Glomerular visceral epithelial cell (primary cell): ENCODE results near the gene OR6K6.

ENCODE experiments used
- DNase-seq: peaks from one replicate; pipeline ENCODE4 v3.0.0-alpha.2; 2016; ENCODE audit errors: extremely low spot score

OR6K6 gene

DNA sequence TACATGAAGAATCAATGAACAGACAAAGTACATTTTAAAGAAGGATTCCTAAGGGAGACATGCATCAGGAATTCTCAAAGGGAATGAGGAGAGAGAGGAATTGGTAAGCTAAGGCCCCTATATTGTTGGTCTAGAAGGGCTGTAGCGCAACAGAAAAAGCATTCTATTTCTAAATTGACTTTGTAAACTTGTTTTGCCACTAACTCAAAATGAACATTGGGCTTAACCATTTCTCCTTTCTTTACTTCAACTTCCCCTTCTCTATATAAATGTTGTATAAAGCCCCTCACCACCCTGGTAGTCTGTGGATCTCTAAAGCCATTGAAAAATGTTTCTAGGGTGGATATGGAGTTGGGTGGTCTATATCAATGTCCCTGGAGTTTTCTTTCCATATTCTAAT lies 46.9 kb downstream of the OR6K6 start:
- no peak for DNase-seq

DNA sequence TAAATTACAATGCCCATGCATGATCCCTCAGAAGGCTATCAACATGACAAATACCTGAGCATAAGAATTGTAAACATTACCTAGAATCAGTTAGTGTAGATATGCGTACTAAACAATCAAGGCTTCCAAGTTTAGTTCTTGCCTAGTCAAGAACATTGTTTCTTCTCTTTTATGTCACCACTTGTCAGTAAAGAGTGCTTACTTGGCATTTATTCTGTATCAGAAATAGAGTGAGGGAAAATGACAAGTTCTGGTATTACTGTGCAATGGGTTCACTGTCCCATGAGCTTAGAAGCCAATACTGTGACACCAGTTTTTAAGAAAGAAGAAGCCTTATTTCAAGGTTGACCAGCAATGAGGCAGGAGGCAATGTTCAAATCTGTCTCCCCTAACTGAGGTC lies 49.2 kb downstream of the OR6K6 start:
- no peak for DNase-seq
